ENCODE data around the gene C19orf38.

The C19orf38 gene

GRCh38 chr19:10826231-10826630, 22.0 kb upstream of the C19orf38 start:
- no peak overlapping the region for H3K27ac ChIP-seq (ENCODE audit: low read length)
- H3K36me3 ChIP-seq (ENCODE audit: control insufficient read depth in 2 of 2, insufficient read depth in 2 of 2, low read length in 2 of 2): peaks cover 29 to 37% of the 10 kb centered on the region in 2 donors
- no peaks in the 10 kb centered on the region for H3K27me3 ChIP-seq (ENCODE audit: control insufficient read depth in 1 of 2, insufficient read depth in 2 of 2, low read length in 2 of 2)
- no peak overlapping the region for H3K9ac ChIP-seq (ENCODE audit: low read length in 2 of 2)
- no peak overlapping the region for H3K4me3 ChIP-seq (ENCODE audit: low read length in 2 of 2)
- H3K9me3 ChIP-seq (ENCODE audit: control insufficient read depth in 2 of 2, low read length in 2 of 2): no peaks in the 10 kb centered on the region
- H3K4me1 ChIP-seq (ENCODE audit: control insufficient read depth, insufficient read depth, low read length): no peaks in the 10 kb centered on the region

- Histone ChIP-seq H3K9ac (ENCODE audit: low read length in 2 of 2) (no peak overlapping the region), H3K27me3 (ENCODE audit: control insufficient read depth in 1 of 2, insufficient read depth in 2 of 2, low read length in 2 of 2) (no peaks in the 10 kb centered on the region), H3K9me3 (ENCODE audit: control insufficient read depth in 2 of 2, low read length in 2 of 2) (no peaks in the 10 kb centered on the region), H3K4me3 (ENCODE audit: low read length in 2 of 2) (no peak overlapping the region), H3K4me1 (ENCODE audit: control insufficient read depth, insufficient read depth, low read length) (no peaks in the 10 kb centered on the region), H3K27ac (ENCODE audit: low read length) (no peak overlapping the region), H3K36me3 (ENCODE audit: control insufficient read depth in 2 of 2, insufficient read depth in 2 of 2, low read length in 2 of 2) (peaks cover 24 to 36% of the 10 kb centered on the region in 2 donors)
These were observed 21.4 kb upstream of the C19orf38 start for GRCh38 chr19:10826846-10827245.

GRCh38 chr19:10828981-10829821, 19.0 kb upstream of the C19orf38 start:
- H3K36me3 ChIP-seq (ENCODE audit: control insufficient read depth in 2 of 2, insufficient read depth in 2 of 2, low read length in 2 of 2): peaks cover 18 to 36% of the 10 kb centered on the region in 2 donors
- H3K4me1 ChIP-seq (ENCODE audit: control insufficient read depth, insufficient read depth, low read length): no peaks in the 10 kb centered on the region
- H3K27ac ChIP-seq (ENCODE audit: low read length): no peak overlapping the region
- H3K9me3 ChIP-seq (ENCODE audit: control insufficient read depth in 2 of 2, low read length in 2 of 2): no peaks in the 10 kb centered on the region
- no peak overlapping the region for H3K4me3 ChIP-seq (ENCODE audit: low read length in 2 of 2)
- H3K9ac ChIP-seq (ENCODE audit: low read length in 2 of 2): no peak overlapping the region
- no peaks in the 10 kb centered on the region for H3K27me3 ChIP-seq (ENCODE audit: control insufficient read depth in 1 of 2, insufficient read depth in 2 of 2, low read length in 2 of 2)

GRCh38 chr19:10829967-10830366, 18.2 kb upstream of the C19orf38 start:
- Histone ChIP-seq H3K36me3 (ENCODE audit: control insufficient read depth in 2 of 2, insufficient read depth in 2 of 2, low read length in 2 of 2) (peaks cover 10 to 31% of the 10 kb centered on the region in 2 donors), H3K27me3 (ENCODE audit: control insufficient read depth in 1 of 2, insufficient read depth in 2 of 2, low read length in 2 of 2) (no peaks in the 10 kb centered on the region), H3K4me3 (ENCODE audit: low read length in 2 of 2) (no peak overlapping the region), H3K9ac (ENCODE audit: low read length in 2 of 2) (no peak overlapping the region), H3K27ac (ENCODE audit: low read length) (no peak overlapping the region), H3K4me1 (ENCODE audit: control insufficient read depth, insufficient read depth, low read length) (peaks cover under 1% of the 10 kb centered on the region), H3K9me3 (ENCODE audit: control insufficient read depth in 2 of 2, low read length in 2 of 2) (no peaks in the 10 kb centered on the region)

- H3K4me1 ChIP-seq (ENCODE audit: control insufficient read depth, insufficient read depth, low read length): peaks cover 5% of the 10 kb centered on the region
- H3K27ac ChIP-seq (ENCODE audit: low read length): no peak overlapping the region
- no peak overlapping the region for H3K9ac ChIP-seq (ENCODE audit: low read length in 2 of 2)
- no peaks in the 10 kb centered on the region for H3K27me3 ChIP-seq (ENCODE audit: control insufficient read depth in 1 of 2, insufficient read depth in 2 of 2, low read length in 2 of 2)
- H3K36me3 ChIP-seq (ENCODE audit: control insufficient read depth in 2 of 2, insufficient read depth in 2 of 2, low read length in 2 of 2): peaks cover 8 to 30% of the 10 kb centered on the region in 2 donors
- no peak overlapping the region for H3K4me3 ChIP-seq (ENCODE audit: low read length in 2 of 2)
- no peaks in the 10 kb centered on the region for H3K9me3 ChIP-seq (ENCODE audit: control insufficient read depth in 2 of 2, low read length in 2 of 2)
These were observed 17.8 kb upstream of the C19orf38 start for GRCh38 chr19:10830370-10830769.

- H3K27ac ChIP-seq (ENCODE audit: low read length): no peak overlapping the region
- no peak overlapping the region for H3K9ac ChIP-seq (ENCODE audit: low read length in 2 of 2)
- peaks cover 7% of the 10 kb centered on the region for H3K4me1 ChIP-seq (ENCODE audit: control insufficient read depth, insufficient read depth, low read length)
- H3K36me3 ChIP-seq (ENCODE audit: control insufficient read depth in 2 of 2, insufficient read depth in 2 of 2, low read length in 2 of 2): peaks cover 8 to 27% of the 10 kb centered on the region in 2 donors
- H3K9me3 ChIP-seq (ENCODE audit: control insufficient read depth in 2 of 2, low read length in 2 of 2): no peaks in the 10 kb centered on the region
- no peak overlapping the region for H3K4me3 ChIP-seq (ENCODE audit: low read length in 2 of 2)
- H3K27me3 ChIP-seq (ENCODE audit: control insufficient read depth in 1 of 2, insufficient read depth in 2 of 2, low read length in 2 of 2): no peaks in the 10 kb centered on the region
These were observed 17.1 kb upstream of the C19orf38 start for GRCh38 chr19:10830931-10831779.

GRCh38 chr19:10831987-10832938, 16.0 kb upstream of the C19orf38 start:
- no peak overlapping the region for H3K27ac ChIP-seq (ENCODE audit: low read length)
- peaks cover 0 to 3% of the 10 kb centered on the region in 2 donors for H3K9me3 ChIP-seq (ENCODE audit: control insufficient read depth in 2 of 2, low read length in 2 of 2)
- no peak overlapping the region for H3K4me3 ChIP-seq (ENCODE audit: low read length in 2 of 2)
- peaks cover 15% of the 10 kb centered on the region for H3K4me1 ChIP-seq (ENCODE audit: control insufficient read depth, insufficient read depth, low read length)
- H3K36me3 ChIP-seq (ENCODE audit: control insufficient read depth in 2 of 2, insufficient read depth in 2 of 2, low read length in 2 of 2): peaks cover 0 to 17% of the 10 kb centered on the region in 2 donors
- no peaks in the 10 kb centered on the region for H3K27me3 ChIP-seq (ENCODE audit: control insufficient read depth in 1 of 2, insufficient read depth in 2 of 2, low read length in 2 of 2)
- H3K9ac ChIP-seq (ENCODE audit: low read length in 2 of 2): no peak overlapping the region

- no peak overlapping the region for H3K27ac ChIP-seq (ENCODE audit: low read length)
- H3K4me3 ChIP-seq (ENCODE audit: low read length in 2 of 2): no peak overlapping the region
- H3K9me3 ChIP-seq (ENCODE audit: control insufficient read depth in 2 of 2, low read length in 2 of 2): peaks cover 0 to 3% of the 10 kb centered on the region in 2 donors
- H3K36me3 ChIP-seq (ENCODE audit: control insufficient read depth in 2 of 2, insufficient read depth in 2 of 2, low read length in 2 of 2): peaks cover 0 to 17% of the 10 kb centered on the region in 2 donors
- H3K27me3 ChIP-seq (ENCODE audit: control insufficient read depth in 1 of 2, insufficient read depth in 2 of 2, low read length in 2 of 2): no peaks in the 10 kb centered on the region
- no peak overlapping the region for H3K9ac ChIP-seq (ENCODE audit: low read length in 2 of 2)
- peaks cover 15% of the 10 kb centered on the region for H3K4me1 ChIP-seq (ENCODE audit: control insufficient read depth, insufficient read depth, low read length)
These were observed 15.3 kb upstream of the C19orf38 start for GRCh38 chr19:10832939-10833296.

GRCh38 chr19:10835089-10835753, 13.0 kb upstream of the C19orf38 start:
- H3K9me3 ChIP-seq (ENCODE audit: control insufficient read depth in 2 of 2, low read length in 2 of 2): peaks cover 0 to 3% of the 10 kb centered on the region in 2 donors
- peaks cover 15% of the 10 kb centered on the region for H3K4me1 ChIP-seq (ENCODE audit: control insufficient read depth, insufficient read depth, low read length)
- H3K9ac ChIP-seq (ENCODE audit: low read length in 2 of 2): peak overlapping the region; percentile 51 to 58
- no peaks in the 10 kb centered on the region for H3K27me3 ChIP-seq (ENCODE audit: control insufficient read depth in 1 of 2, insufficient read depth in 2 of 2, low read length in 2 of 2)
- H3K27ac ChIP-seq (ENCODE audit: low read length): peak overlapping the region; percentile 97
- peak overlapping the region; percentile 62 to 87 for H3K4me3 ChIP-seq (ENCODE audit: low read length in 2 of 2)
- peaks cover 0 to 14% of the 10 kb centered on the region in 2 donors for H3K36me3 ChIP-seq (ENCODE audit: control insufficient read depth in 2 of 2, insufficient read depth in 2 of 2, low read length in 2 of 2)

All from stomach smooth muscle (tissue), 2 donors.